Spleen (tissue), 11 donors: Measurements from ENCODE around the gene DEF6. TPM values are rescaled to one million over a fixed set of nuclear protein-coding genes. Genes with fewer than 3 reads are reported as not detected.

Source experiments
- DNase-seq: peaks from one replicate; pipeline ENCODE4 v3.0.0-alpha.2; 2020
- H3K27ac ChIP-seq, 8 donors: fragments of 200-600 bp; sonication (generic) in 7 of 8; 1 replicate in 4 of 8; 2 replicates in 4 of 8; pipeline versions ENCODE4 v1.5.0 to v1.8.0; 2016 to 2021; ENCODE audit warnings: inconsistent platforms in 4 of 8, mild to moderate bottlenecking in 4 of 8, moderate library complexity in 1 of 8
- H3K27me3 ChIP-seq, 7 donors: fragments of 200-600 bp; sonication (generic) in 6 of 7; replicated peaks in 1 of 7; 1 replicate in 4 of 7; 2 replicates in 3 of 7; pipeline versions ENCODE4 v1.5.0 to v1.8.0; 2016 to 2021; ENCODE audit warnings: inconsistent platforms in 3 of 7, mild to moderate bottlenecking in 1 of 7
- H3K36me3 ChIP-seq, 6 donors: fragments of 200-600 bp; sonication (generic) in 5 of 6; 1 replicate in 4 of 6; 2 replicates in 2 of 6; pipeline versions ENCODE4 v1.5.0 to v1.8.0; 2016 to 2021; ENCODE audit warnings: inconsistent platforms in 2 of 6
- H3K4me1 ChIP-seq, 6 donors: fragments of 200-600 bp; sonication (generic) in 5 of 6; 1 replicate in 3 of 6; 2 replicates in 3 of 6; pipeline versions ENCODE4 v1.5.0 to v1.8.0; 2016 to 2021; ENCODE audit warnings: inconsistent platforms in 3 of 6
- H3K4me3 ChIP-seq, 8 donors: fragments of 200-600 bp; sonication (generic) in 7 of 8; 1 replicate in 4 of 8; 2 replicates in 4 of 8; pipeline versions ENCODE4 v1.5.0 to v1.8.0; 2016 to 2021; ENCODE audit warnings: inconsistent platforms in 4 of 8, mild to moderate bottlenecking in 4 of 8, moderate library complexity in 2 of 8
- H3K9me3 ChIP-seq, 8 donors: fragments of 200-600 bp; sonication (generic) in 7 of 8; 1 replicate in 4 of 8; 2 replicates in 4 of 8; pipeline versions ENCODE4 v1.5.0 to v1.8.0; 2016 to 2021; ENCODE audit warnings: inconsistent platforms in 4 of 8
- POLR2A ChIP-seq, 3 donors: fragments of 450-650 bp; IDR thresholded peaks; one replicate each; pipeline ENCODE4 v1.5.1; 2017; ENCODE audit warnings: antibody characterized with exemption in 3 of 3, mild to moderate bottlenecking in 1 of 3
- POLR2AphosphoS5 ChIP-seq, 3 donors: sonication (generic); formaldehyde crosslinking; IDR thresholded peaks; one replicate each; pipeline ENCODE4 v1.5.1; 2017; ENCODE audit warnings: antibody characterized with exemption in 3 of 3
- WGBS, 5 donors: extraction: QIAGEN DNeasy Blood & Tissue Kit in 3 of 5; methylation state at CpG; one replicate each; pipeline versions ENCODE4 v1.1.5 to v1.1.7; 2013 to 2018; 5-methylcytosine and 5-hydroxymethylcytosine counted together
- intact Hi-C: fragments of 100-400 bp; cut with DNase I; formaldehyde crosslinking; loops from one replicate; pipeline ENCODE4 v1.15.0; 2023; ENCODE audit warnings: low total_unique reads
- polyA plus RNA-seq, 3 donors: library from polyadenylated mRNA; stranded (reverse); fragments of 200-250 nt; gene quantifications; one replicate each; pipeline ENCODE4 v1.2.1, GENCODE V29; 2013
- total RNA-seq, 7 donors: library from RNA; depleted of rRNA in 3 of 7; stranded (reverse); fragments of >200 nt in 3 of 7; fragmentation: NEBNext Ultra II Directional in 4 of 7; extraction: Animal tissue kit (Norgen Biotek cat#: 25700) in 4 of 7; gene quantifications; one replicate each; pipeline versions ENCODE4 v1.1.0 to v1.2.1, GENCODE V29; 2016 to 2021
- TF ChIP-seq, protein P1 (sequence below), 11 experiments: fragments of 200-600 bp in 7 of 11; fragments of 450-650 bp in 4 of 11; sonication (generic) in 4 of 11; IDR thresholded peaks in 8 of 11; conservative IDR thresholded peaks in 3 of 11; 1 replicate in 7 of 11; 2 replicates in 4 of 11; pipeline versions ENCODE4 v1.4.0 to v1.8.0; 2016 to 2021; ENCODE audit warnings: antibody characterized with exemption in 11 of 11, inconsistent platforms in 4 of 11, mild to moderate bottlenecking in 1 of 11
- donor health status: healthy with polysubstance abuse.
- donor health status: DM: no; HTN: no; CAD: no; lungs with moderate emphysema.
- donor health status: DM: no; HTN: no; CAD: no.
- donor health status: Bipolar disorder and iron deficiency.
- donor health status: healthy.
- donor health status: DM: no; HTN: no; CAD: no.
- donor health status: DM: yes; HTN: yes; CAD: no.

The DEF6 gene
- total and polyA plus RNA-seq, 10 donors, result 57.9 to 132 (median 73.2) TPM

DNA sequence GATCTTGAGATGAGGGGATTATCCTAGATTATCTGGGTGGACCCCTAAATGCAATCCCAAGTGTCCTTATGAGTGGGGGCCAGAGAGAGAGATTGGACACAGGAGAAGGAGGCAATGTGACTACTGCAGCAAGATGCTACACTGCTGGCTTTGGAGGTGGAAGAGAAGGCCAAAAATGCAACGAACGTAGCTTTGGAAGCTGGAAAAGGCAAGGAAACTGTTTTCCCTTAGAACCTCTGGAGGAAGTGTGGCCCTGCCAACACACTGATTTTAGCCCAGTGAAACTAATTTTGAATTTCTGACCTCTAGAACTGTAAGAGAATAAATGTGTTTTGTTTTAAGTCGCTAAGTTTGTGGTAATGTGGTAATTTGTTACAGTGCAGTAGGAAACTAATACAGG, 60.5 kb downstream of the DEF6 start:
- no peak for TF ChIP-seq POLR2A (IDR thresholded peaks at IDR 0.05)
- TF ChIP-seq, protein P1, sequence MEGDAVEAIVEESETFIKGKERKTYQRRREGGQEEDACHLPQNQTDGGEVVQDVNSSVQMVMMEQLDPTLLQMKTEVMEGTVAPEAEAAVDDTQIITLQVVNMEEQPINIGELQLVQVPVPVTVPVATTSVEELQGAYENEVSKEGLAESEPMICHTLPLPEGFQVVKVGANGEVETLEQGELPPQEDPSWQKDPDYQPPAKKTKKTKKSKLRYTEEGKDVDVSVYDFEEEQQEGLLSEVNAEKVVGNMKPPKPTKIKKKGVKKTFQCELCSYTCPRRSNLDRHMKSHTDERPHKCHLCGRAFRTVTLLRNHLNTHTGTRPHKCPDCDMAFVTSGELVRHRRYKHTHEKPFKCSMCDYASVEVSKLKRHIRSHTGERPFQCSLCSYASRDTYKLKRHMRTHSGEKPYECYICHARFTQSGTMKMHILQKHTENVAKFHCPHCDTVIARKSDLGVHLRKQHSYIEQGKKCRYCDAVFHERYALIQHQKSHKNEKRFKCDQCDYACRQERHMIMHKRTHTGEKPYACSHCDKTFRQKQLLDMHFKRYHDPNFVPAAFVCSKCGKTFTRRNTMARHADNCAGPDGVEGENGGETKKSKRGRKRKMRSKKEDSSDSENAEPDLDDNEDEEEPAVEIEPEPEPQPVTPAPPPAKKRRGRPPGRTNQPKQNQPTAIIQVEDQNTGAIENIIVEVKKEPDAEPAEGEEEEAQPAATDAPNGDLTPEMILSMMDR (IDR thresholded peaks at IDR 0.05 in 8 of 11, conservative IDR thresholded peaks at IDR 0.05 in 3 of 11), result no peak
- no peak for TF ChIP-seq POLR2AphosphoS5 (IDR thresholded peaks at IDR 0.05)
- Histone ChIP-seq H3K4me1 (peaks cover 0 to 80% (median 29%) of the 10 kb centered on the region in 6 donors), H3K27ac (no peak overlapping the region), H3K4me3 (no peak overlapping the region), H3K9me3 (no peaks in the 10 kb centered on the region), H3K36me3 (peaks cover 0 to 70% (median 25%) of the 10 kb centered on the region in 6 donors), H3K27me3 (no peaks in the 10 kb centered on the region)
- intact Hi-C loops, result no loop called here
- DNase-seq, result no peak
- 60 to 78% (median 68%) methylated on average over 3 of the region's 3 CpGs for WGBS, 5 donors

DNA sequence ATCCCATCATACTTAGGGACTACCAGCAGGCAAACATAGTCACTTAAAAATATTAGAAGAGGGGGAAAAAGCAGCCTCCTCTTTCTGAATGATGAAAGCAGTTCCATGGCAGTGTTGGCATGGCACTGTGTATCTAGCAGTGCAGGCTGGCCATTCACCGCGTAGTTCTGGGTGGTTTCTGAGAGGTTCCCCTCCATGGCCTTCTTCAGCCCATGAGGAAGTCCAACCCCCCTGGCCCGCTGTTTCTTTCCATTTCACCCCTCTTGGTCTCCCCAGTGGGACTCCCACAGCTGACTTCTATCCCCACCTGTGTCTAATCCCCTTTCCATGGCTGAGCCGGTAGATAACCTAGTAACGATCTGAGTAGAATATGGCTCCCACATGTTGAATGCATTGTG, 61.7 kb downstream of the DEF6 start:
- 84 to 94% (median 88%) methylated on average over 5 of the region's 5 CpGs for WGBS, 5 donors
- Histone ChIP-seq H3K27me3 (no peaks in the 10 kb centered on the region), H3K9me3 (no peaks in the 10 kb centered on the region), H3K36me3 (peaks cover 0 to 62% (median 16%) of the 10 kb centered on the region in 6 donors), H3K27ac (no peak overlapping the region), H3K4me3 (no peak overlapping the region), H3K4me1 (peaks cover 0 to 90% (median 33%) of the 10 kb centered on the region in 6 donors)
- intact Hi-C loops, result no loop called here
- TF ChIP-seq, protein P1 (IDR thresholded peaks at IDR 0.05 in 8 of 11, conservative IDR thresholded peaks at IDR 0.05 in 3 of 11), result no peak
- TF ChIP-seq POLR2A (IDR thresholded peaks at IDR 0.05), result no peak
- no peak for TF ChIP-seq POLR2AphosphoS5 (IDR thresholded peaks at IDR 0.05)
- no peak for DNase-seq

DNA sequence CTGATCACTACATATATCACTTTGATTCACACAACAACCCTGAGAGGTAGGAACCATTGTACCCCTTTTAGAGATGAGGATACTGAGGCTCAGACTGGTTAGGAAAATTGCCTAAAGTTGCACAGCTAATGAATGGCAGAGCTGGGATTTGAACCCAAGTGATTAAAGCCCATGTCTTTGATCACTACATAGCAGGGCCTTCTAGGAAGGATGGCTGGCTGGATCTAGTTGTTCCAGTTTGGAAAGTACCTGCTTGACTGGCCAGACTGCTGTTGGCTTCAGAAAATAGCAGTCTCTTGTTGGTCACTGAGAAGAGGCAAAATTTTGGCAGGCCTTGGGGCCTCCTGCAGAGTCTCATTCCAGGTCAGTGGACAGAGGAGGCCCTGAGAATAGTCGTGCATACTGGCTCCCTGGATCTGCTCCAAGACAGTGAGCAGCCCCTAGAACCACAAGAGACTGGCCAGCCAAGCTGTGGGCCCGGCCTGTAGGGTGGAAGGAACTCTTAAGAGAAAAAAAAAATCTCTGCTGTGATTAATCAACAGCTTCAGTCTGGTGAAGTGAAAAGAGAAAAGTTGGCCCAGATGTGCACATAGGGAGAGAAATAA, 62.2 kb downstream of the DEF6 start:
- H3K9me3 ChIP-seq, result no peaks in the 10 kb centered on the region
- H3K4me3 ChIP-seq, result no peak overlapping the region
- no peak overlapping the region for H3K27ac ChIP-seq
- H3K4me1 ChIP-seq, result peaks cover 0 to 89% (median 33%) of the 10 kb centered on the region in 6 donors
- peaks cover 0 to 57% (median 16%) of the 10 kb centered on the region in 6 donors for H3K36me3 ChIP-seq
- whole genome bisulfite sequencing, 5 donors, result 51 to 68% (median 59%) methylated on average over 2 of the region's 2 CpGs
- H3K27me3 ChIP-seq, result no peaks in the 10 kb centered on the region
- no peak for TF ChIP-seq POLR2A (IDR thresholded peaks at IDR 0.05)
- no peak for TF ChIP-seq POLR2AphosphoS5 (IDR thresholded peaks at IDR 0.05)
- TF ChIP-seq, protein P1 (IDR thresholded peaks at IDR 0.05 in 8 of 11, conservative IDR thresholded peaks at IDR 0.05 in 3 of 11), result no peak
- no peak for DNase-seq
- intact Hi-C loops, result no loop called here

DNA sequence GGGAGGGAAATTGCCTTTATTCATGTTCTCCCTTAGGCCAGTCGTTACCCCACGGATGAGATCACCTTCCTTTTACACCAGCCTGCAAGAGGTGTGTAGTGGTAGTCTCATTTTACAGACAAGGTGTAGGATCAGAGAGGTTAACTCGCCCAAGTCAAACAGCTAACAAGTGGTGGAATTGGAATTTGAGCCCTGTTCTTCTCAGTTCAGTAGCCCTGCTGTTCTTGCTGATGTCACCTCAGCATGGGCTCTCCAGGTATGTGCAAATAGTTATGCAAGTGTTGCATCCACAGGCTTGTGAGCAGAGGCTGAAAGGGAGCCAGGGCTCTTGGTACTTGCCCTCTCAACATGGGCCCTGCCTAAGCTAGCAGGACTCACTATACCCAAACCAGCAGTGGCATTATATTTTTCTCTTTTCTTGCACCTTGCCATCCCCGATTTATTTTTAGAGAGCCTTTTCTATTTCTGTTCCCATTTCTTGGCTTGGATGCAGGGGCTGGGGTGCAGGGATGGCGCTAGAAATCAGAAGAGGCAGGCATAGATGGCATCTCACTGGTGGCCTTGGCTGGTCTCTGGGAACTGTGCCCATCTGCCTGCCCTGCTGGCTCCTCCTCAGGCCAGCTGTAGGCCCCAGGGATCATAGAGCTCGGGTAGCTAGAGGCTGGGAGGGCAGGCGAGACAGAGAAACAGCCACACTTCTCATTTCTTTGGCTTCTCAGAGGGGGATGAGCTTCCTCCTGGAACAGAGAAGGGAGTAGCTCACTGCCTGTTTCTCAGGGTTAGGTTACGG, 62.9 kb downstream of the DEF6 start:
- Histone ChIP-seq H3K27me3 (no peaks in the 10 kb centered on the region), H3K4me3 (no peak overlapping the region), H3K27ac (peak overlapping the region in 1 of 8 donors; percentile 4), H3K36me3 (peaks cover 0 to 52% (median 16%) of the 10 kb centered on the region in 6 donors), H3K9me3 (no peaks in the 10 kb centered on the region), H3K4me1 (peaks cover 0 to 89% (median 33%) of the 10 kb centered on the region in 6 donors)
- no peak for DNase-seq
- WGBS, 5 donors, result 68 to 83% (median 78%) methylated on average over 8 of the region's 8 CpGs
- TF ChIP-seq, protein P1 (IDR thresholded peaks at IDR 0.05 in 8 of 11, conservative IDR thresholded peaks at IDR 0.05 in 3 of 11), result no peak
- no peak for TF ChIP-seq POLR2A (IDR thresholded peaks at IDR 0.05)
- peak in 1 of 3 donors; percentile 16 for TF ChIP-seq POLR2AphosphoS5 (IDR thresholded peaks at IDR 0.05)
- intact Hi-C loops, result no loop called here
